H1 (cell line): ENCODE measurements around the gene GLS. TPM values are rescaled to one million over a fixed set of nuclear protein-coding genes. Genes with fewer than 3 reads are reported as not detected.

Experiments used
- CTCF ChIA-PET: fragments of 300-600 bp; sonication (Branson Sonifier 250); formaldehyde crosslinking; loops from one replicate; lab custom pipeline; 2021; ENCODE audit not compliant: partially characterized antibody; lab: Charles Lee
- POLR2A ChIA-PET: fragments of 300-600 bp; sonication (Branson Sonifier 250); formaldehyde crosslinking; loops from one replicate; lab custom pipeline; 2021; ENCODE audit warnings: inconsistent platforms; ENCODE audit not compliant: partially characterized antibody; lab: Charles Lee
- DNase-seq, 2 experiments: peaks; one replicate each; pipeline versions ENCODE4 v3.0.0 to v3.0.0-alpha.2; 2010 to 2022; ENCODE audit warnings: low spot score in 2 of 2, low read depth in 1 of 2, mixed read lengths in 1 of 2
- FAIRE-seq: peaks from 2 replicates; lab custom pipeline; 2011; peaks lifted over from hg19 to GRCh38; lab: Jason Lieb, UNC
- H2AFZ ChIP-seq: 2 replicates; pipeline ENCODE4 v1.8.1; 2012; ENCODE audit warnings: low read length, inconsistent platforms
- H2AK5ac ChIP-seq: 2 replicates; pipeline ENCODE4 v1.6.1; 2013; ENCODE audit warnings: low read depth, low read length
- H2BK120ac ChIP-seq: replicated peaks from 2 replicates; pipeline ENCODE3; 2013; ENCODE audit warnings: low read depth, low read length, inconsistent platforms
- H2BK12ac ChIP-seq: 2 replicates; pipeline ENCODE4 v1.6.1; 2013; ENCODE audit warnings: low read depth, low read length
- H2BK15ac ChIP-seq: 2 replicates; pipeline ENCODE4 v1.6.1; 2013; ENCODE audit warnings: low read length
- H2BK20ac ChIP-seq: 2 replicates; pipeline ENCODE4 v1.6.1; 2013; ENCODE audit warnings: low read length
- H2BK5ac ChIP-seq: 2 replicates; pipeline ENCODE4 v1.6.1; 2013; ENCODE audit warnings: low read depth, low read length
- H3K14ac ChIP-seq: 2 replicates; pipeline ENCODE4 v1.6.1; 2013; ENCODE audit warnings: inconsistent platforms; ENCODE audit not compliant: insufficient read length
- H3K18ac ChIP-seq: 2 replicates; pipeline ENCODE4 v1.6.1; 2013; ENCODE audit warnings: low read length; ENCODE audit errors: extremely low read depth
- H3K23ac ChIP-seq: 2 replicates; pipeline ENCODE4 v1.6.1; 2013; ENCODE audit warnings: inconsistent platforms; ENCODE audit not compliant: insufficient read length
- H3K23me2 ChIP-seq: 2 replicates; pipeline ENCODE4 v1.6.1; 2013; ENCODE audit warnings: low read depth, low read length
- H3K27ac ChIP-seq: 2 replicates; pipeline ENCODE4 v1.6.1; 2011; ENCODE audit warnings: low read depth, low read length, inconsistent platforms
- H3K27me3 ChIP-seq, 4 experiments: replicated peaks in 1 of 4; 1 replicate in 1 of 4; 2 replicates in 3 of 4; pipeline versions ENCODE4 v1.6.1 to v1.8.1; 2011 to 2013; ENCODE audit warnings: low read length in 3 of 4, mild to moderate bottlenecking in 3 of 4, inconsistent platforms in 2 of 4, mixed read lengths in 2 of 4, moderate library complexity in 1 of 4; ENCODE audit not compliant: control insufficient read depth in 3 of 4, insufficient read depth in 3 of 4; ENCODE audit errors: extremely low read depth in 1 of 4
- H3K36me3 ChIP-seq, 4 experiments: 2 replicates each; pipeline versions ENCODE4 v1.6.1 to v1.8.1; 2011 to 2013; ENCODE audit warnings: mild to moderate bottlenecking in 4 of 4, low read length in 3 of 4, moderate library complexity in 2 of 4, control low read depth in 1 of 4, inconsistent platforms in 1 of 4; ENCODE audit not compliant: insufficient read depth in 4 of 4, control insufficient read depth in 2 of 4
- H3K4ac ChIP-seq: replicated peaks from 2 replicates; pipeline ENCODE3; 2013; ENCODE audit warnings: low read length, low read depth, mixed read lengths, inconsistent platforms; ENCODE audit not compliant: insufficient read length
- H3K4me1 ChIP-seq, 4 experiments: replicated peaks in 1 of 4; 1 replicate in 1 of 4; 2 replicates in 3 of 4; pipeline versions ENCODE4 v1.6.1 to v1.8.1; 2011 to 2013; ENCODE audit warnings: low read length in 3 of 4, inconsistent platforms in 2 of 4, mixed read lengths in 1 of 4; ENCODE audit not compliant: insufficient read depth in 4 of 4, control insufficient read depth in 3 of 4
- H3K4me2 ChIP-seq, 2 experiments: 2 replicates each; pipeline versions ENCODE4 v1.6.1 to v1.8.1; 2011 to 2013; ENCODE audit warnings: low read depth in 2 of 2, low read length in 2 of 2, control low read depth in 1 of 2, inconsistent platforms in 1 of 2, mild to moderate bottlenecking in 1 of 2; ENCODE audit not compliant: insufficient read depth in 1 of 2
- H3K4me3 ChIP-seq, 4 experiments: fragments of 200-600, 300-600 bp in 1 of 4; sonication (generic), shearing (Covaris generic), sonication (Bioruptor Twin) in 1 of 4; 2 replicates each; pipeline versions ENCODE4 v1.5.1 to v1.8.1; 2011 to 2016; ENCODE audit warnings: low read length in 4 of 4, low read depth in 3 of 4, control low read depth in 2 of 4, inconsistent platforms in 2 of 4, mild to moderate bottlenecking in 2 of 4, mixed read lengths in 1 of 4, moderate library complexity in 1 of 4; ENCODE audit not compliant: insufficient read depth in 2 of 4; ENCODE audit errors: extremely low read depth in 1 of 4
- H3K56ac ChIP-seq: replicated peaks from 2 replicates; pipeline ENCODE3; 2013; ENCODE audit warnings: low read depth, mild to moderate bottlenecking, mixed read lengths, low read length, inconsistent platforms; ENCODE audit not compliant: insufficient read length
- H3K79me1 ChIP-seq: 2 replicates; pipeline ENCODE4 v1.6.1; 2013; ENCODE audit warnings: low read depth, low read length, control low read depth
- H3K79me2 ChIP-seq, 2 experiments: 2 replicates each; pipeline versions ENCODE4 v1.6.1 to v1.8.1; 2012 to 2013; ENCODE audit warnings: low read length in 2 of 2, mild to moderate bottlenecking in 2 of 2, inconsistent platforms in 1 of 2; ENCODE audit not compliant: insufficient read depth in 2 of 2, control insufficient read depth in 1 of 2
- H3K9ac ChIP-seq, 4 experiments: replicated peaks in 1 of 4; 1 replicate in 1 of 4; 2 replicates in 3 of 4; pipeline versions ENCODE4 v1.6.1 to v1.8.1; 2011 to 2013; ENCODE audit warnings: low read depth in 3 of 4, low read length in 3 of 4, control low read depth in 2 of 4, mild to moderate bottlenecking in 2 of 4, moderate library complexity in 2 of 4, inconsistent platforms in 1 of 4; ENCODE audit errors: extremely low read depth in 1 of 4
- H3K9me3 ChIP-seq, 2 experiments: 2 replicates each; pipeline versions ENCODE4 v1.6.1 to v1.8.1; 2012 to 2013; ENCODE audit warnings: mild to moderate bottlenecking in 2 of 2, moderate library complexity in 2 of 2, control low read depth in 1 of 2, inconsistent platforms in 1 of 2, low read depth in 1 of 2, low read length in 1 of 2, mixed read lengths in 1 of 2; ENCODE audit not compliant: insufficient read depth in 2 of 2
- H4K20me1 ChIP-seq, 2 experiments: replicated peaks in 1 of 2; 2 replicates each; pipeline versions ENCODE3 to v1.8.1; 2011 to 2013; ENCODE audit warnings: inconsistent platforms in 2 of 2, low read length in 2 of 2, mild to moderate bottlenecking in 1 of 2; ENCODE audit not compliant: insufficient read depth in 2 of 2, control insufficient read depth in 1 of 2
- H4K5ac ChIP-seq: 2 replicates; pipeline ENCODE4 v1.6.1; 2013; ENCODE audit warnings: low read length, low read depth, mixed read lengths, inconsistent platforms; ENCODE audit not compliant: insufficient read length
- H4K8ac ChIP-seq: 2 replicates; pipeline ENCODE4 v1.8.0; 2013; ENCODE audit warnings: mild to moderate bottlenecking, moderate library complexity, low read length, inconsistent platforms; ENCODE audit not compliant: insufficient read depth; ENCODE audit errors: extremely low read depth
- H4K91ac ChIP-seq: replicated peaks from 2 replicates; pipeline ENCODE3; 2013; ENCODE audit warnings: low read length, mixed read lengths, inconsistent platforms; ENCODE audit not compliant: insufficient read length
- BRCA1 ChIP-seq: IDR thresholded peaks from 2 replicates; pipeline ENCODE4 v1.6.1; 2012; ENCODE audit warnings: low read depth, low read length, improper control_type of control experiment
- CTCF ChIP-seq, 3 experiments: IDR thresholded peaks; 1 replicate in 2 of 3; 2 replicates in 1 of 3; pipeline versions ENCODE4 v1.5.1 to v1.6.1; 2011; ENCODE audit warnings: low read length in 3 of 3, mild to moderate bottlenecking in 3 of 3, inconsistent platforms in 2 of 3, low read depth in 1 of 3, moderate library complexity in 1 of 3; ENCODE audit not compliant: insufficient read depth in 1 of 3; ENCODE audit errors: control extremely low read depth in 1 of 3
- EGR1 ChIP-seq: IDR thresholded peaks from 2 replicates; pipeline ENCODE4 v1.6.1; 2011; ENCODE audit warnings: low read depth, low read length, borderline replicate concordance
- EP300 ChIP-seq, 2 experiments: IDR thresholded peaks; 1 replicate in 1 of 2; 2 replicates in 1 of 2; pipeline ENCODE4 v1.6.1; 2011 to 2012; ENCODE audit warnings: low read depth in 2 of 2, low read length in 2 of 2, mild to moderate bottlenecking in 2 of 2, borderline replicate concordance in 1 of 2, inconsistent platforms in 1 of 2, moderate library complexity in 1 of 2
- FOSL1 ChIP-seq: IDR thresholded peaks from 2 replicates; pipeline ENCODE4 v1.6.1; 2011; ENCODE audit warnings: mild to moderate bottlenecking, low read depth, low read length, moderate library complexity; ENCODE audit not compliant: insufficient read depth
- GTF2F1 ChIP-seq: IDR thresholded peaks from 2 replicates; pipeline ENCODE4 v1.6.1; 2012; ENCODE audit warnings: low read depth, low read length, improper control_type of control experiment, borderline replicate concordance
- MAFK ChIP-seq: IDR thresholded peaks from 2 replicates; pipeline ENCODE4 v1.6.1; 2012; ENCODE audit warnings: low read depth, mild to moderate bottlenecking, improper control_type of control experiment, low read length
- NRF1 ChIP-seq: IDR thresholded peaks from 2 replicates; pipeline ENCODE4 v1.6.1; 2011; ENCODE audit warnings: mild to moderate bottlenecking, low read depth, low read length, improper control_type of control experiment
- POLR2AphosphoS5 ChIP-seq: IDR thresholded peaks from 2 replicates; pipeline ENCODE4 v1.6.1; 2011; ENCODE audit warnings: low read depth, low read length
- RFX5 ChIP-seq: IDR thresholded peaks from 2 replicates; pipeline ENCODE4 v1.6.1; 2011; ENCODE audit warnings: low read depth, low read length, improper control_type of control experiment, borderline replicate concordance
- TBP ChIP-seq: IDR thresholded peaks from 2 replicates; pipeline ENCODE4 v1.6.1; 2011; ENCODE audit warnings: low read depth, low read length, improper control_type of control experiment
- TEAD4 ChIP-seq: IDR thresholded peaks from 2 replicates; pipeline ENCODE4 v1.6.1; 2012; ENCODE audit warnings: low read depth, low read length, inconsistent platforms, mixed read lengths
- ZNF274 ChIP-seq: IDR thresholded peaks from 2 replicates; pipeline ENCODE4 v1.7.0; 2012; ENCODE audit warnings: low read length, borderline replicate concordance; ENCODE audit errors: extremely low read depth
- WGBS, 2 experiments: shearing (Covaris generic) in 1 of 2; methylation state at CpG; one replicate each; pipeline versions ENCODE4 v1.1.6 to v1.1.7; 2013 to 2015; ENCODE audit warnings: low lambda C conversion rate in 2 of 2, mixed read lengths in 2 of 2, inconsistent platforms in 1 of 2, low coverage in 1 of 2, missing lambda C conversion rate in 1 of 2; ENCODE audit not compliant: insufficient replicate concordance in 2 of 2, insufficient coverage in 1 of 2, insufficient read length in 1 of 2; ENCODE audit errors: extremely low coverage in 1 of 2, missing lambda C conversion rate in 1 of 2; 5-methylcytosine and 5-hydroxymethylcytosine counted together
- polyA plus RNA-seq, 7 experiments: library from polyadenylated mRNA; depleted of rRNA in 3 of 7; stranded (reverse) in 5 of 7; unstranded in 2 of 7; fragments of >200 nt in 5 of 7; fragments of 200-250 nt in 2 of 7; gene quantifications; 1 replicate in 5 of 7; 2 replicates in 1 of 7; 4 replicates in 1 of 7; pipeline versions ENCODE4 v1.2.1 to v1.2.3, GENCODE V29; 2011 to 2013; ENCODE audit warnings: missing spikeins in 2 of 7, mixed read lengths in 2 of 7
- total RNA-seq: library from RNA; stranded (reverse); fragmentation: NEBNext Ultra II Directional; extraction: Animal tissue kit (Norgen Biotek cat#: 25700); gene quantifications from 2 replicates; pipeline ENCODE4 v1.2.1, GENCODE V29; 2021

GLS gene
- total and polyA plus RNA-seq, 2 of the 8 experiments (the other 6 are each of a cell fraction or from before 2014, with no cell fraction given) = 15.7 to 89.8 TPM

- Histone ChIP-seq H3K9me3 (no peaks in the 10 kb centered on the region), H3K79me2 (no peaks in the 10 kb centered on the region), H3K9ac (no peak overlapping the region), H3K56ac (no peak overlapping the region), H2AK5ac (no peak overlapping the region), H3K27ac (no peak overlapping the region), H2BK12ac (no peak overlapping the region), H2BK20ac (no peak overlapping the region), H3K18ac (no peak overlapping the region), H3K79me1 (no peaks in the 10 kb centered on the region), H4K8ac (no peak overlapping the region), H3K14ac (no peak overlapping the region), H3K27me3 (no peaks in the 10 kb centered on the region), H2BK15ac (no peak overlapping the region), H3K23ac (no peak overlapping the region), H3K4me2 (no peak overlapping the region), H2BK5ac (no peak overlapping the region), H4K91ac (no peak overlapping the region), H3K4ac (no peak overlapping the region), H3K4me3 (no peak overlapping the region), H4K20me1 (no peaks in the 10 kb centered on the region), H2AFZ (no peak overlapping the region; the same call in 1 of the 2 replicates), H3K36me3 (no peaks in the 10 kb centered on the region), H2BK120ac (no peak overlapping the region), H3K4me1 (no peaks in the 10 kb centered on the region), H4K5ac (no peak overlapping the region), H3K23me2 (no peaks in the 10 kb centered on the region; the same call in 1 of the 2 replicates)
- POLR2A ChIA-PET = no interaction called here
- FAIRE-seq (no peak), DNase-seq (no peak)
- WGBS, 2 experiments = 94% methylated on average over 7 of the region's 7 CpGs; no CpG with 5 or more reads in 1 of the 2 experiments
- CTCF ChIA-PET = no interaction called here
- TF ChIP-seq TEAD4 (no peak), EGR1 (no peak), FOSL1 (no peak), POLR2AphosphoS5 (no peak), BRCA1 (no peak), CTCF (IDR thresholded peaks at IDR 0.05; ENCODE audit: control extremely low read depth in 1 of 3, insufficient read depth in 1 of 3, low read depth in 1 of 3, low read length in 3 of 3) (no peak), RFX5 (no peak), MAFK (no peak), NRF1 (no peak), GTF2F1 (no peak), EP300 (IDR thresholded peaks at IDR 0.05; ENCODE audit: borderline replicate concordance in 1 of 2, low read depth in 2 of 2, low read length in 2 of 2) (no peak), ZNF274 (no peak), TBP (no peak)
Measured at GRCh38 chr2:190846746-190847145, 33.9 kb upstream of the GLS start.
